NCI-H1417 (cell line): ENCODE results near the gene RAD51D.
"Not testable (repeated sequence)": the region's sequence is repeated elsewhere in the genome, so short reads cannot be mapped to it uniquely, and the experiment has no call there.

Experiments used
- DNase-seq, 3 experiments: peaks; one replicate each; lab custom pipeline; 2025; lab: John Stamatoyannopoulos, UW

RAD51D gene

GRCh38 chr17:35065880-35066279, 53.8 kb downstream of the RAD51D start:
- no peak for DNase-seq

GRCh38 chr17:35064516-35065215, 55.0 kb downstream of the RAD51D start:
- DNase-seq, result no peak

- DNase-seq, result peak; percentile 79 to 92 (median 83)
These were observed 56.0 kb downstream of the RAD51D start, which contains the start of gene RFFL for GRCh38 chr17:35063514-35064223. Gene RFFL, minus strand, starts transcription at chr17:35063707. Its CDS starts 37,154 bp downstream, at chr17:35026553.

- no peak for DNase-seq
These were observed 57.4 kb downstream of the RAD51D start for GRCh38 chr17:35062308-35062707.

- no peak for DNase-seq
These were observed 62.2 kb downstream of the RAD51D start for GRCh38 chr17:35057332-35057915.

GRCh38 chr17:35056013-35056412, 63.6 kb downstream of the RAD51D start:
- no peak for DNase-seq

GRCh38 chr17:35053204-35053603, 66.5 kb downstream of the RAD51D start:
- no peak for DNase-seq

- no peak for DNase-seq
These were observed 66.9 kb downstream of the RAD51D start for GRCh38 chr17:35052780-35053179.

- DNase-seq, result no peak
These were observed 67.4 kb downstream of the RAD51D start for GRCh38 chr17:35052241-35052610.

GRCh38 chr17:35051579-35052240, 68.0 kb downstream of the RAD51D start:
- DNase-seq, result no peak

- DNase-seq, result no peak
These were observed 68.5 kb downstream of the RAD51D start for GRCh38 chr17:35051183-35051578.

- no peak for DNase-seq
These were observed 69.5 kb downstream of the RAD51D start for GRCh38 chr17:35050170-35050569.

- no peak for DNase-seq
These were observed 70.8 kb downstream of the RAD51D start for GRCh38 chr17:35048685-35049379.

- no peak for DNase-seq
These were observed 72.8 kb downstream of the RAD51D start for GRCh38 chr17:35046740-35047283.

GRCh38 chr17:35046245-35046644, 73.4 kb downstream of the RAD51D start:
- DNase-seq, result no peak

- DNase-seq, result not testable (repeated sequence)
These were observed 74.1 kb downstream of the RAD51D start for GRCh38 chr17:35045458-35045979.

GRCh38 chr17:35044181-35044580, 75.5 kb downstream of the RAD51D start:
- no peak for DNase-seq
